CD4-positive, alpha-beta T cell treated with Interleukin-15 for 4 hours (primary cell): Measurements from ENCODE around the gene ARPC1B.

Source experiments
- DNase-seq: peaks from one replicate; pipeline ENCODE4 v3.0.0-alpha.2; 2020; ENCODE audit warnings: low spot score

ARPC1B gene

GRCh38 chr7:99389772-99390171, 15.2 kb downstream of the ARPC1B start:
- no peak for DNase-seq

GRCh38 chr7:99390941-99391602, 16.5 kb downstream of the ARPC1B start:
- DNase-seq: no peak

GRCh38 chr7:99392046-99392445, 17.5 kb downstream of the ARPC1B start:
- DNase-seq: no peak

- DNase-seq: peak; percentile 85
These were observed 18.3 kb downstream of the ARPC1B start for GRCh38 chr7:99392659-99393354.

- DNase-seq: no peak
These were observed 19.0 kb downstream of the ARPC1B start for GRCh38 chr7:99393355-99394187.

GRCh38 chr7:99394188-99394502, 19.6 kb downstream of the ARPC1B start:
- no peak for DNase-seq

GRCh38 chr7:99395616-99396327, 21.2 kb downstream of the ARPC1B start:
- no peak for DNase-seq

- DNase-seq: no peak
These were observed 22.1 kb downstream of the ARPC1B start for GRCh38 chr7:99396418-99397296.

- DNase-seq: no peak
These were observed 22.9 kb downstream of the ARPC1B start for GRCh38 chr7:99397297-99397983.

- no peak for DNase-seq
These were observed 24.4 kb downstream of the ARPC1B start for GRCh38 chr7:99398891-99399445.

- DNase-seq: no peak
These were observed 25.1 kb downstream of the ARPC1B start for GRCh38 chr7:99399597-99399996.

- DNase-seq: no peak
These were observed 28.3 kb downstream of the ARPC1B start for GRCh38 chr7:99402854-99403253.

GRCh38 chr7:99403764-99404163, 29.2 kb downstream of the ARPC1B start:
- DNase-seq: no peak

- no peak for DNase-seq
These were observed 29.9 kb downstream of the ARPC1B start for GRCh38 chr7:99404235-99404976.

- DNase-seq: no peak
These were observed 30.4 kb downstream of the ARPC1B start for GRCh38 chr7:99404977-99405320.

- DNase-seq: no peak
These were observed 32.0 kb downstream of the ARPC1B start for GRCh38 chr7:99406557-99406956.

- no peak for DNase-seq
These were observed 33.4 kb downstream of the ARPC1B start for GRCh38 chr7:99407872-99408378.

- peak; percentile 97 for DNase-seq
These were observed 34.1 kb downstream of the ARPC1B start, which contains the start of the genes BUD31 and PDAP1 for GRCh38 chr7:99408379-99409191. Gene BUD31 (plus strand): TSS chr7:99408969. CDS start chr7:99411093, 2,124 bp downstream. Gene PDAP1 (minus strand): TSS chr7:99408597. CDS start chr7:99408548, 49 bp downstream.

GRCh38 chr7:99409192-99409572, 34.7 kb downstream of the ARPC1B start:
- DNase-seq: no peak
